SK-N-SH treated with all-trans-retinoic acid at 6 μM for 48 hours (cell line): ENCODE data around the gene GGNBP2.

Experiments
- ATAC-seq: fragments of 200-7000 bp; cut with Tn5 transposase; 3 replicates; pipeline ENCODE4 v1.9.1; 2020; ENCODE audit warnings: mild to moderate bottlenecking, moderate library complexity
- CREB5 ChIP-seq: fragments of 250-450 bp; sonication (Bioruptor Pico); IDR thresholded peaks from 2 replicates; pipeline ENCODE4 v1.5.1; 2020; ENCODE audit warnings: low read depth, mild to moderate bottlenecking, moderate library complexity
- CSDC2 ChIP-seq: fragments of 250-450 bp; sonication (Bioruptor Pico); IDR thresholded peaks from 2 replicates; pipeline ENCODE4 v1.5.0; 2020; ENCODE audit warnings: mild to moderate bottlenecking, moderate library complexity
- CSRNP3 ChIP-seq: fragments of 250-450 bp; sonication (Bioruptor Pico); IDR thresholded peaks from 2 replicates; pipeline ENCODE4 v1.5.1; 2021; ENCODE audit warnings: mild to moderate bottlenecking, moderate library complexity
- GLIS3 ChIP-seq: fragments of 250-450 bp; sonication (Bioruptor Pico); IDR thresholded peaks from 2 replicates; pipeline ENCODE4 v1.5.0; 2020; ENCODE audit warnings: mild to moderate bottlenecking, moderate library complexity
- OSR1 ChIP-seq: fragments of 250-450 bp; sonication (Bioruptor Pico); IDR thresholded peaks from 2 replicates; pipeline ENCODE4 v1.8.0; 2022; ENCODE audit warnings: moderate library complexity, mild to moderate bottlenecking, inconsistent platforms
- PATZ1 ChIP-seq: fragments of 250-450 bp; sonication (Bioruptor Pico); IDR thresholded peaks from 2 replicates; pipeline ENCODE4 v1.8.0; 2020; ENCODE audit warnings: mild to moderate bottlenecking, moderate library complexity, borderline replicate concordance
- PPARA ChIP-seq: fragments of 250-450 bp; sonication (Bioruptor Pico); IDR thresholded peaks from 2 replicates; pipeline ENCODE4 v1.5.0; 2020; ENCODE audit warnings: mild to moderate bottlenecking, borderline replicate concordance
- RARB ChIP-seq: fragments of 250-450 bp; sonication (Bioruptor Pico); IDR thresholded peaks from 2 replicates; pipeline ENCODE4 v1.8.0; 2021; ENCODE audit warnings: mild to moderate bottlenecking, moderate library complexity
- SNAI2 ChIP-seq: fragments of 250-450 bp; sonication (Bioruptor Pico); IDR thresholded peaks from 2 replicates; pipeline ENCODE4 v1.5.0; 2020; ENCODE audit warnings: mild to moderate bottlenecking, moderate library complexity
- TCF4 ChIP-seq: fragments of 250-450 bp; sonication (Bioruptor Pico); IDR thresholded peaks from 2 replicates; pipeline ENCODE4 v1.8.0; 2021; ENCODE audit warnings: mild to moderate bottlenecking, moderate library complexity, borderline replicate concordance
- TOX ChIP-seq: fragments of 250-450 bp; sonication (Bioruptor Pico); IDR thresholded peaks from 2 replicates; pipeline ENCODE4 v1.8.0; 2021; ENCODE audit warnings: mild to moderate bottlenecking, moderate library complexity, borderline replicate concordance
- ZC3H10 ChIP-seq: fragments of 250-450 bp; sonication (Bioruptor Pico); IDR thresholded peaks from 2 replicates; pipeline ENCODE4 v1.5.1; 2021; ENCODE audit warnings: mild to moderate bottlenecking, moderate library complexity
- ZFP3 ChIP-seq: fragments of 250-450 bp; sonication (Bioruptor Pico); IDR thresholded peaks from 2 replicates; pipeline ENCODE4 v1.5.0; 2020; ENCODE audit warnings: mild to moderate bottlenecking, moderate library complexity
- ZFP30 ChIP-seq: fragments of 450-650 bp; formaldehyde crosslinking; IDR thresholded peaks from 2 replicates; pipeline ENCODE4 v1.5.0; 2022; ENCODE audit warnings: mild to moderate bottlenecking, moderate library complexity
- ZNF565 ChIP-seq: fragments of 450-650 bp; formaldehyde crosslinking; conservative IDR thresholded peaks from 2 replicates; pipeline ENCODE4 v1.5.0; 2020; ENCODE audit warnings: low read depth, mild to moderate bottlenecking, moderate library complexity
- ZNF70 ChIP-seq: fragments of 450-650 bp; formaldehyde crosslinking; IDR thresholded peaks from 2 replicates; pipeline ENCODE4 v1.5.0; 2020; ENCODE audit warnings: mild to moderate bottlenecking, moderate library complexity
- ZNF8 ChIP-seq: fragments of 450-650 bp; formaldehyde crosslinking; IDR thresholded peaks from 2 replicates; pipeline ENCODE4 v1.5.0; 2020; ENCODE audit warnings: mild to moderate bottlenecking, moderate library complexity
- TF ChIP-seq, protein P1 (sequence below): fragments of 250-450 bp; sonication (Bioruptor Pico); IDR thresholded peaks from 2 replicates; pipeline ENCODE4 v1.8.0; 2021; ENCODE audit warnings: low read depth, mild to moderate bottlenecking, moderate library complexity, borderline replicate concordance
- TF ChIP-seq, protein P2 (sequence below): fragments of 250-450 bp; sonication (Bioruptor Pico); IDR thresholded peaks from 2 replicates; pipeline ENCODE4 v1.5.0; 2020; ENCODE audit warnings: mild to moderate bottlenecking, moderate library complexity

GGNBP2 gene

GRCh38 chr17:36501963-36502362 is 42.8 kb upstream of the GGNBP2 start:
- no peak for ATAC-seq
- TF ChIP-seq CREB5 (CRISPR knock-in tag) (no peak), PPARA (CRISPR knock-in tag) (no peak), OSR1 (CRISPR knock-in tag) (no peak), ZNF565 (CRISPR knock-in tag) (no peak), RARB (CRISPR knock-in tag) (no peak), ZNF70 (CRISPR knock-in tag) (no peak), CSRNP3 (CRISPR knock-in tag) (no peak), ZNF8 (no peak), CSDC2 (CRISPR knock-in tag) (no peak), TOX (no peak), GLIS3 (CRISPR knock-in tag) (no peak), ZFP30 (CRISPR knock-in tag) (no peak)
- TF ChIP-seq, protein P1, sequence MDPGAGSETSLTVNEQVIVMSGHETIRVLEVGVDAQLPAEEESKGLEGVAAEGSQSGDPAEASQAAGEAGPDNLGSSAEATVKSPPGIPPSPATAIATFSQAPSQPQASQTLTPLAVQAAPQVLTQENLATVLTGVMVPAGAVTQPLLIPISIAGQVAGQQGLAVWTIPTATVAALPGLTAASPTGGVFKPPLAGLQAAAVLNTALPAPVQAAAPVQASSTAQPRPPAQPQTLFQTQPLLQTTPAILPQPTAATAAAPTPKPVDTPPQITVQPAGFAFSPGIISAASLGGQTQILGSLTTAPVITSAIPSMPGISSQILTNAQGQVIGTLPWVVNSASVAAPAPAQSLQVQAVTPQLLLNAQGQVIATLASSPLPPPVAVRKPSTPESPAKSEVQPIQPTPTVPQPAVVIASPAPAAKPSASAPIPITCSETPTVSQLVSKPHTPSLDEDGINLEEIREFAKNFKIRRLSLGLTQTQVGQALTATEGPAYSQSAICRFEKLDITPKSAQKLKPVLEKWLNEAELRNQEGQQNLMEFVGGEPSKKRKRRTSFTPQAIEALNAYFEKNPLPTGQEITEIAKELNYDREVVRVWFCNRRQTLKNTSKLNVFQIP (CRISPR knock-in tag) = no peak
- TF ChIP-seq, protein P2, sequence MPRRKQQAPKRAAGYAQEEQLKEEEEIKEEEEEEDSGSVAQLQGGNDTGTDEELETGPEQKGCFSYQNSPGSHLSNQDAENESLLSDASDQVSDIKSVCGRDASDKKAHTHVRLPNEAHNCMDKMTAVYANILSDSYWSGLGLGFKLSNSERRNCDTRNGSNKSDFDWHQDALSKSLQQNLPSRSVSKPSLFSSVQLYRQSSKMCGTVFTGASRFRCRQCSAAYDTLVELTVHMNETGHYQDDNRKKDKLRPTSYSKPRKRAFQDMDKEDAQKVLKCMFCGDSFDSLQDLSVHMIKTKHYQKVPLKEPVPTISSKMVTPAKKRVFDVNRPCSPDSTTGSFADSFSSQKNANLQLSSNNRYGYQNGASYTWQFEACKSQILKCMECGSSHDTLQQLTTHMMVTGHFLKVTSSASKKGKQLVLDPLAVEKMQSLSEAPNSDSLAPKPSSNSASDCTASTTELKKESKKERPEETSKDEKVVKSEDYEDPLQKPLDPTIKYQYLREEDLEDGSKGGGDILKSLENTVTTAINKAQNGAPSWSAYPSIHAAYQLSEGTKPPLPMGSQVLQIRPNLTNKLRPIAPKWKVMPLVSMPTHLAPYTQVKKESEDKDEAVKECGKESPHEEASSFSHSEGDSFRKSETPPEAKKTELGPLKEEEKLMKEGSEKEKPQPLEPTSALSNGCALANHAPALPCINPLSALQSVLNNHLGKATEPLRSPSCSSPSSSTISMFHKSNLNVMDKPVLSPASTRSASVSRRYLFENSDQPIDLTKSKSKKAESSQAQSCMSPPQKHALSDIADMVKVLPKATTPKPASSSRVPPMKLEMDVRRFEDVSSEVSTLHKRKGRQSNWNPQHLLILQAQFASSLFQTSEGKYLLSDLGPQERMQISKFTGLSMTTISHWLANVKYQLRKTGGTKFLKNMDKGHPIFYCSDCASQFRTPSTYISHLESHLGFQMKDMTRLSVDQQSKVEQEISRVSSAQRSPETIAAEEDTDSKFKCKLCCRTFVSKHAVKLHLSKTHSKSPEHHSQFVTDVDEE (CRISPR knock-in tag) = no peak

GRCh38 chr17:36503456-36504155 is 41.1 kb upstream of the GGNBP2 start:
- ATAC-seq = no peak
- no peak for TF ChIP-seq TCF4 (CRISPR knock-in tag)
- TF ChIP-seq ZFP3 = no peak
- TF ChIP-seq CSDC2 (CRISPR knock-in tag) = no peak
- TF ChIP-seq, protein P2 (CRISPR knock-in tag) = no peak
- no peak for TF ChIP-seq RARB (CRISPR knock-in tag)
- TF ChIP-seq GLIS3 (CRISPR knock-in tag) = no peak
- TF ChIP-seq ZNF8 = no peak
- no peak for TF ChIP-seq OSR1 (CRISPR knock-in tag)
- TF ChIP-seq PATZ1 (CRISPR knock-in tag) = no peak
- no peak for TF ChIP-seq CREB5 (CRISPR knock-in tag)
- TF ChIP-seq ZC3H10 (CRISPR knock-in tag) = no peak
- no peak for TF ChIP-seq CSRNP3 (CRISPR knock-in tag)
- TF ChIP-seq TOX = no peak
- no peak for TF ChIP-seq ZNF70 (CRISPR knock-in tag)
- TF ChIP-seq, protein P1 (CRISPR knock-in tag) = no peak
- TF ChIP-seq ZFP30 (CRISPR knock-in tag) = no peak
- no peak for TF ChIP-seq SNAI2 (CRISPR knock-in tag)
